ENCODE results near the gene NLRP9.

Gene NLRP9

DNA sequence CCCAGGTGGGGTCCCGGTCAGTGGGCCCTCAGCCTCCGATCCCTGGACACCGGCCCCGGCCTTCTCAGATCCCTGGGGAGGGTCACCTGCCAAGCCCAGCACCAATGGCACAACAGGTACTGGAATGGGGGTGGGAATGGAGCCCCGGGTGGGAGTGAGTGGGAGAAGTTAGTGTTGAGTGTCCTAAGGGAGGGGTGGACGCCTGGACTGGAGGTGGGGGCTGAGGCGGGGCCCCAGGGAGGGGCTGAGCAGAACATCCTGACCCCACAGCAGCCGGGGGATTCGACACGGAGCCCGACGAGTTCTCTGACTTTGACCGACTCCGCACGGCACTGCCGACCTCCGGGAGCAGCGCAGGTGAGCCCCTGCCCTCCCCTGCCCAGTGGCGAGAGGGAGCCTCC is 45.5 kb downstream of the NLRP9 start:
- TF ChIP-seq, protein P1, sequence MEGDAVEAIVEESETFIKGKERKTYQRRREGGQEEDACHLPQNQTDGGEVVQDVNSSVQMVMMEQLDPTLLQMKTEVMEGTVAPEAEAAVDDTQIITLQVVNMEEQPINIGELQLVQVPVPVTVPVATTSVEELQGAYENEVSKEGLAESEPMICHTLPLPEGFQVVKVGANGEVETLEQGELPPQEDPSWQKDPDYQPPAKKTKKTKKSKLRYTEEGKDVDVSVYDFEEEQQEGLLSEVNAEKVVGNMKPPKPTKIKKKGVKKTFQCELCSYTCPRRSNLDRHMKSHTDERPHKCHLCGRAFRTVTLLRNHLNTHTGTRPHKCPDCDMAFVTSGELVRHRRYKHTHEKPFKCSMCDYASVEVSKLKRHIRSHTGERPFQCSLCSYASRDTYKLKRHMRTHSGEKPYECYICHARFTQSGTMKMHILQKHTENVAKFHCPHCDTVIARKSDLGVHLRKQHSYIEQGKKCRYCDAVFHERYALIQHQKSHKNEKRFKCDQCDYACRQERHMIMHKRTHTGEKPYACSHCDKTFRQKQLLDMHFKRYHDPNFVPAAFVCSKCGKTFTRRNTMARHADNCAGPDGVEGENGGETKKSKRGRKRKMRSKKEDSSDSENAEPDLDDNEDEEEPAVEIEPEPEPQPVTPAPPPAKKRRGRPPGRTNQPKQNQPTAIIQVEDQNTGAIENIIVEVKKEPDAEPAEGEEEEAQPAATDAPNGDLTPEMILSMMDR (IDR thresholded peaks at IDR 0.05; ENCODE audit: poor library complexity, severe bottlenecking) = no peak

GRCh38 chr19:55691561-55692481 is 46.4 kb downstream of the NLRP9 start:
- Histone ChIP-seq H3K9me3 (ENCODE audit: severe bottlenecking) (no peaks in the 10 kb centered on the region), H3K36me3 (ENCODE audit: low read depth) (peaks cover 22% of the 10 kb centered on the region), H3K27me3 (ENCODE audit: insufficient read depth, poor library complexity, severe bottlenecking) (no peaks in the 10 kb centered on the region), H3K4me1 (ENCODE audit: insufficient read depth, poor library complexity, severe bottlenecking) (no peaks in the 10 kb centered on the region), H3K4me3 (ENCODE audit: severe bottlenecking) (no peak overlapping the region), H3K27ac (ENCODE audit: poor library complexity, severe bottlenecking) (no peak overlapping the region)
- TF ChIP-seq, protein P1 (IDR thresholded peaks at IDR 0.05; ENCODE audit: poor library complexity, severe bottlenecking) = no peak
- no peak for ATAC-seq (ENCODE audit: low read depth)
- DNase-seq (ENCODE audit: low spot score) = peak; percentile 61

More for the DNA sequence above, 45.5 kb downstream of the NLRP9 start:
- Histone ChIP-seq H3K36me3 (ENCODE audit: low read depth) (peaks cover 17% of the 10 kb centered on the region), H3K4me3 (ENCODE audit: severe bottlenecking) (no peak overlapping the region), H3K27ac (ENCODE audit: poor library complexity, severe bottlenecking) (no peak overlapping the region), H3K4me1 (ENCODE audit: insufficient read depth, poor library complexity, severe bottlenecking) (no peaks in the 10 kb centered on the region), H3K27me3 (ENCODE audit: insufficient read depth, poor library complexity, severe bottlenecking) (no peaks in the 10 kb centered on the region), H3K9me3 (ENCODE audit: severe bottlenecking) (no peaks in the 10 kb centered on the region)
- ATAC-seq (ENCODE audit: low read depth) (no peak), DNase-seq (ENCODE audit: low spot score) (peak; percentile 49)

- Histone ChIP-seq H3K36me3 (ENCODE audit: low read depth) (peaks cover 30% of the 10 kb centered on the region), H3K27ac (ENCODE audit: poor library complexity, severe bottlenecking) (no peak overlapping the region), H3K27me3 (ENCODE audit: insufficient read depth, poor library complexity, severe bottlenecking) (no peaks in the 10 kb centered on the region), H3K4me1 (ENCODE audit: insufficient read depth, poor library complexity, severe bottlenecking) (no peaks in the 10 kb centered on the region), H3K4me3 (ENCODE audit: severe bottlenecking) (no peak overlapping the region), H3K9me3 (ENCODE audit: severe bottlenecking) (no peaks in the 10 kb centered on the region)
- TF ChIP-seq, protein P1 (IDR thresholded peaks at IDR 0.05; ENCODE audit: poor library complexity, severe bottlenecking) = no peak
- ATAC-seq (ENCODE audit: low read depth) (no peak), DNase-seq (ENCODE audit: low spot score) (no peak)
Measured at GRCh38 chr19:55690769-55691545, 47.2 kb downstream of the NLRP9 start.

DNA sequence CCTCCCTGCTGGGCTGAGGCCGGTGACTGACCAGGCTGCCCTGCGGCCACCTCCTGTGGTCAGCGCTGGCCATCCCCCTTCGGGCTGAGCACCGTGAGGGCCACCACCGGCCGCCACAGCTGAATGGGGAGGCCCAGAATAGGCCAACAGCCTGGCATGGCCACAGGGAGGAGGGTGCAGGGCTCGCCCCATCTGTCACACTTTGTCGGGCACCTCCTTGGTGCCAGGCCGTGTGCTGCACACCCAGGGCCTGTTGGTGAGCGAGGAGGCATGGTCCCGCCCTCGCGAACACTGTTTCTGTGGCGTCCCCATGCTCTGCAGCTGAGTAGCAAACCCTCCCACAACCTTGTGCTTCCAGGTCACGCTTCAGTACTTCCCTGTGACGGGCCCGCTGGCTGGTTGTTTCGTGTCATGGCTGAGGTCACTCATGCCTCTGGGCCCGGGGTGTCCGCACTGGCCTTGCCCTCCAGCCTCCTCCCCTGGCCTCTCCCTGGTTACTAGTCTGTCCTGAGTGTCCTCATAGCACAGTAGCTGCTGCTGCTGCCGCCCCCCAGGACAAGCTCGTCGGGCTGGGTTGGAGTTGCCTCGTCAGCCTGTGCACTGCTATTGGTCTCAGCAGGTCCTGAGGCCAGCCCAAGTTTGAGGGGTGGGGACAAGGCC is 48.0 kb downstream of the NLRP9 start:
- no peak overlapping the region for H3K4me3 ChIP-seq (ENCODE audit: severe bottlenecking)
- ATAC-seq (ENCODE audit: low read depth) (no peak), DNase-seq (ENCODE audit: low spot score) (peak; percentile 59)
- no peaks in the 10 kb centered on the region for H3K4me1 ChIP-seq (ENCODE audit: insufficient read depth, poor library complexity, severe bottlenecking)
- H3K9me3 ChIP-seq (ENCODE audit: severe bottlenecking) = no peaks in the 10 kb centered on the region
- no peak overlapping the region for H3K27ac ChIP-seq (ENCODE audit: poor library complexity, severe bottlenecking)
- no peaks in the 10 kb centered on the region for H3K27me3 ChIP-seq (ENCODE audit: insufficient read depth, poor library complexity, severe bottlenecking)
- peaks cover 37% of the 10 kb centered on the region for H3K36me3 ChIP-seq (ENCODE audit: low read depth)
- TF ChIP-seq, protein P1 (IDR thresholded peaks at IDR 0.05; ENCODE audit: poor library complexity, severe bottlenecking) = no peak

Measured in RWPE2 (cell line).